Measurements from ENCODE around the gene DOCK10.

The DOCK10 gene

DNA sequence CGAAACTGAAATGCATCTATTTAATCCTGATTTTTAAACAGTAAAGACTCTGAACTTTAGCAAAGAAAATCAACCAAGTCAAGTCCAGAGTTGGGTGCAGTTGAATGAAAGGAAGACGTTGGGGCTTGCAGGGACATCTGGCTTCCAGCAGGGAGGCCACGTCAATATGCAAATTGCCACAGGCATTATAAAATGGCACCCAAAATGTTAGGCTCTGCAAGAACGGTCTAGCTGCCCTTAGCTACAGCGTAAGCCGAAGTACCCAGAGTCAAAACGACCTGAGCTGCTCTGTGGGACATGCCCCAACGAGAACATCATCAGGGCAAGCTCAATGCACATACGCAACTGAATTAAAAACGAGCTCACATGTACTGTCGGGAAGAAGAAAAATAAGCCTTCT, 30.7 kb downstream of the DOCK10 start:
- Histone ChIP-seq H3K27me3 (replicated peaks; ENCODE audit: control insufficient read depth, insufficient read depth, low read length) (no peaks in the 10 kb centered on the region), H3K36me3 (ENCODE audit: control insufficient read depth, insufficient read depth, low read length) (no peaks in the 10 kb centered on the region), H3K4me3 (replicated peaks; ENCODE audit: low read depth, low read length) (no peak overlapping the region)
- DNase-seq (ENCODE audit: extremely low read depth, insufficient read length) = no peak
- TF ChIP-seq, protein P1, sequence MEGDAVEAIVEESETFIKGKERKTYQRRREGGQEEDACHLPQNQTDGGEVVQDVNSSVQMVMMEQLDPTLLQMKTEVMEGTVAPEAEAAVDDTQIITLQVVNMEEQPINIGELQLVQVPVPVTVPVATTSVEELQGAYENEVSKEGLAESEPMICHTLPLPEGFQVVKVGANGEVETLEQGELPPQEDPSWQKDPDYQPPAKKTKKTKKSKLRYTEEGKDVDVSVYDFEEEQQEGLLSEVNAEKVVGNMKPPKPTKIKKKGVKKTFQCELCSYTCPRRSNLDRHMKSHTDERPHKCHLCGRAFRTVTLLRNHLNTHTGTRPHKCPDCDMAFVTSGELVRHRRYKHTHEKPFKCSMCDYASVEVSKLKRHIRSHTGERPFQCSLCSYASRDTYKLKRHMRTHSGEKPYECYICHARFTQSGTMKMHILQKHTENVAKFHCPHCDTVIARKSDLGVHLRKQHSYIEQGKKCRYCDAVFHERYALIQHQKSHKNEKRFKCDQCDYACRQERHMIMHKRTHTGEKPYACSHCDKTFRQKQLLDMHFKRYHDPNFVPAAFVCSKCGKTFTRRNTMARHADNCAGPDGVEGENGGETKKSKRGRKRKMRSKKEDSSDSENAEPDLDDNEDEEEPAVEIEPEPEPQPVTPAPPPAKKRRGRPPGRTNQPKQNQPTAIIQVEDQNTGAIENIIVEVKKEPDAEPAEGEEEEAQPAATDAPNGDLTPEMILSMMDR (IDR thresholded peaks at IDR 0.05; ENCODE audit: insufficient read depth, low read length, poor library complexity, severe bottlenecking) = no peak

DNA sequence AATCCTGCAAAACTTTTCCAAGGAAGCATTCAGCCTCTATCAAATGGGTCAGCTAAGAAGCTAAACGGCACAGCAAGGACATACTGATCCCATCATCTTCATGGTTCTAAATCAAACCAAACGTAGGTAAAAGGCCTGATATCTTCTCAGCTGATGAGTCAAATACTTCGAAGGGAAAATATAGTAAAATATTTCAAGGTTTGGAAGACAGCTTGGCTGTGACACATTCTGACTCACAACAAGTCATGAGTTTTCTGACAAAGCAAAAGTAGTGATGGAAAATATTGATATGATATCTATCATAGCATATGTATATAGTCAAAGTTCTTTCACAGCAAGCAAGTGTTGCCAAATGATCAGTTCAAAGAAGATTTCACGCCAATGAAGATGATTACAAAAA, 31.5 kb downstream of the DOCK10 start:
- TF ChIP-seq, protein P1 (IDR thresholded peaks at IDR 0.05; ENCODE audit: insufficient read depth, low read length, poor library complexity, severe bottlenecking) = no peak
- Histone ChIP-seq H3K27me3 (replicated peaks; ENCODE audit: control insufficient read depth, insufficient read depth, low read length) (no peaks in the 10 kb centered on the region), H3K36me3 (ENCODE audit: control insufficient read depth, insufficient read depth, low read length) (no peaks in the 10 kb centered on the region), H3K4me3 (replicated peaks; ENCODE audit: low read depth, low read length) (no peak overlapping the region)
- DNase-seq (ENCODE audit: extremely low read depth, insufficient read length) = no peak

DNA sequence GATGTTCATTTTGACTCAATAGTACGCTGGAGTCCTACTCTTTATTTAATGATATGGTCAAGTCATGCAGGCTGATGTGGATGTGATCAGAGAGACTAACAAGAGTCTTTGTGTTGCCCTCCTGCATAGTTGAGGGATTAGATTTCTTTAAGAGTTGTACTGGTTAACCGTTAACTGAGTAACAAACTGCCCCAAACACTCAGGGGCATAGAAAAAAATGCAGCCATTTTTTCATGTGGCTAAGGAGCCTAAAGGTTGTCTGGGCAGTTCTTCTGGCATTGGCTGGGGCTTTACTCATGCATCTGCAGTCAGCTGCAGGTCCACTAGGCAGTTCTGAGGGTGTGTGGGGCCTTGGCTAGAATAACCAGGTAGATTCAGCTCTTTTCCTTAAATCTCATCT, 32.5 kb downstream of the DOCK10 start:
- DNase-seq (ENCODE audit: extremely low read depth, insufficient read length) = no peak
- Histone ChIP-seq H3K36me3 (ENCODE audit: control insufficient read depth, insufficient read depth, low read length) (no peaks in the 10 kb centered on the region), H3K4me3 (replicated peaks; ENCODE audit: low read depth, low read length) (no peak overlapping the region), H3K27me3 (replicated peaks; ENCODE audit: control insufficient read depth, insufficient read depth, low read length) (no peaks in the 10 kb centered on the region)
- TF ChIP-seq, protein P1 (IDR thresholded peaks at IDR 0.05; ENCODE audit: insufficient read depth, low read length, poor library complexity, severe bottlenecking) = no peak

DNA sequence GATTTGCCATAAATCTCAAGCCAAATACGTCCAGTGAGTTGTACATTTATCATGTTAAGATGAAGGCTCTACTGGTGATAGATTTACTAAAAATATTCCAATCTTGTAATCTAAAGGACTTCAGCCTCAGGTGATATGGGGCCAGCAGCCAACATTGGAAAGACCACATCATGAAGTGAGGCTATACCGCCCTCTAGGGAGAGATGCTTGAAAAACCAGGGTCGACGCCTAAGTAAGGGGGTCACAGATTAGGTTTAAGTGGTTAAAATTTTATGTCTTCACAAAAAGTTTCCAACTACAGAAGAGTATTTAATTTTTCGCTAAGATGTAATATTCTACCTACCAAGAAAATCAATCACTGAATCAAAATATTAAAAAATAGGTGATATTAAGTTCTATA, 33.3 kb downstream of the DOCK10 start:
- Histone ChIP-seq H3K27me3 (replicated peaks; ENCODE audit: control insufficient read depth, insufficient read depth, low read length) (no peaks in the 10 kb centered on the region), H3K36me3 (ENCODE audit: control insufficient read depth, insufficient read depth, low read length) (no peaks in the 10 kb centered on the region), H3K4me3 (replicated peaks; ENCODE audit: low read depth, low read length) (no peak overlapping the region)
- TF ChIP-seq, protein P1 (IDR thresholded peaks at IDR 0.05; ENCODE audit: insufficient read depth, low read length, poor library complexity, severe bottlenecking) = peak; percentile 67
- DNase-seq (ENCODE audit: extremely low read depth, insufficient read length) = no peak

DNA sequence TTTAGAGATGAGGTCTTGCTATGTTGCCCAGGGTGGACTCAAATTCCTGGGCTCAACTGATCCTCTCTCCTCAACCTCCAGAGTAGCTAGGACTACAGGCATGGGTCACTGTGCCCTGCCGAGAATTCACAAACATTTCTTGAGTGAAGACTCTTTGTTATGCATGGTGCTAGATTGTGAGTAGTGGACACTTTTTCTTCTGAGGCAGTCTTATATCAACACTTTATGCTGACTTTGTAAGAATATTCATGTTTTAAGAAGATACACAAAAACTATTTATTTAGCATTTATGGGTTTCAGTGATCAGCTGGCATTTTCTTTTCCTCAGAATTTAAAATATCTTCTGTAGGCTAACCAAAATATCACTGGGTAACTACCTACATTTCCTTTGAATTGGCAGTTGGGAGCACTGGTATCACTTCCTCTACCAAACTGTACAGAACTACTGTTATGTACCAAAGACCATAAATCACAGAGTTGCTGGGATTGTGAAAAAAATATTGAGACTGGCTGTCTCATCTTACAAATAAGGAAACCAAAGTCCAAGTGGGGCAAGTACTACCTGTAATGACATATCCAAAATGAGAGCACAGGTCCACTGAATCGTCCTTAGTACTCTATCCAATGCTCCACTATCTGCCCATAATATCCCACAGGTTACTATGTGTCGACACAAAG, 34.0 kb downstream of the DOCK10 start:
- peak; percentile 15 for DNase-seq (ENCODE audit: extremely low read depth, insufficient read length)
- H3K4me3 ChIP-seq (replicated peaks; ENCODE audit: low read depth, low read length) = no peak overlapping the region
- H3K36me3 ChIP-seq (ENCODE audit: control insufficient read depth, insufficient read depth, low read length) = no peaks in the 10 kb centered on the region
- H3K27me3 ChIP-seq (replicated peaks; ENCODE audit: control insufficient read depth, insufficient read depth, low read length) = no peaks in the 10 kb centered on the region
- TF ChIP-seq, protein P1 (IDR thresholded peaks at IDR 0.05; ENCODE audit: insufficient read depth, low read length, poor library complexity, severe bottlenecking) = no peak

DNA sequence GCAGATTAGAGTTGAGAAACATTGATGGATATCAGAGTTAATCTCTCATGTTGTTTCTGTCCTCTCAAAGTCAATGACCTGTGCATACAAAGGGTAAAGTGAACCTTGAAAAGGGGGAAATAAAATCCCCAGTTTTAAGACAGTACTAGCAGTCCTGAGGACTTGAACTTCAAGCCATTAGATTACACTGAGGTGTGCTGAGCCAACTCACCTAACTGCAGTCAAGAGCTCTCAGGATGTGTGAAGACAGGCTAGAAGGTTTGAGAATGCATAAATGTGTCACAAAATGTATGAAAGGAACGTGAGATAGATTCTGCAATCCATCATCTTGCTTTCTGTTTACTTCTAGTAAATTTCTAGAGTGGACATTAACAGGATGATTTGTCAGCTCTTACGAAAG, 35.5 kb downstream of the DOCK10 start:
- peak; percentile 16 for DNase-seq (ENCODE audit: extremely low read depth, insufficient read length)
- TF ChIP-seq, protein P1 (IDR thresholded peaks at IDR 0.05; ENCODE audit: insufficient read depth, low read length, poor library complexity, severe bottlenecking) = no peak
- no peaks in the 10 kb centered on the region for H3K36me3 ChIP-seq (ENCODE audit: control insufficient read depth, insufficient read depth, low read length)
- H3K4me3 ChIP-seq (replicated peaks; ENCODE audit: low read depth, low read length) = no peak overlapping the region
- H3K27me3 ChIP-seq (replicated peaks; ENCODE audit: control insufficient read depth, insufficient read depth, low read length) = no peaks in the 10 kb centered on the region
